DMS 273 (cell line): ENCODE data around the gene BOLA2B.

ENCODE experiments used
- DNase-seq: peaks from one replicate; lab custom pipeline; 2025; ENCODE audit not compliant: unreplicated experiment; lab: John Stamatoyannopoulos, UW

The BOLA2B gene

GRCh38 chr16:30145657-30146056 lies 47.8 kb downstream of the BOLA2B start:
- DNase-seq, result no peak

GRCh38 chr16:30144917-30145316 lies 48.5 kb downstream of the BOLA2B start:
- DNase-seq, result no peak

GRCh38 chr16:30144017-30144416 lies 49.4 kb downstream of the BOLA2B start:
- no peak for DNase-seq

- DNase-seq, result no peak
Observed at GRCh38 chr16:30143347-30143702, 50.1 kb downstream of the BOLA2B start.
